Astrocyte of the spinal cord (primary cell): Measurements from ENCODE around the gene CERT1.
A peak's percentile ranks its signal among the peaks of the same experiment; 100 is the strongest.
"Not testable (repeated sequence)": the region's sequence is repeated elsewhere in the genome, so short reads cannot be mapped to it uniquely, and the experiment has no call there.

Experiments used
- DNase-seq: peaks from one replicate; pipeline ENCODE4 v3.0.0; 2011; ENCODE audit warnings: low read depth, low spot score
- H3K4me3 ChIP-seq: 2 replicates; pipeline ENCODE4 v1.5.1; 2011; ENCODE audit warnings: low read depth, mild to moderate bottlenecking, low read length, moderate library complexity
- CTCF ChIP-seq: IDR thresholded peaks from 2 replicates; pipeline ENCODE4 v1.5.1; 2012; ENCODE audit warnings: low read depth, mild to moderate bottlenecking, low read length, inconsistent platforms
- in situ Hi-C: cut with HindIII; loops from 2 replicates; pipeline ENCODE4 v1.10.0; 2017; ENCODE audit warnings: low sequenced_read_pairs

CERT1 gene

GRCh38 chr5:75536694-75537360, 25.4 kb upstream of the CERT1 start:
- no peak for DNase-seq
- no peak for TF ChIP-seq CTCF
- in situ Hi-C loops: no loop called here
- no peak overlapping the region for H3K4me3 ChIP-seq

- no peak overlapping the region for H3K4me3 ChIP-seq
- TF ChIP-seq CTCF: no peak
- DNase-seq: no peak
- in situ Hi-C loops: no loop called here
Measured at GRCh38 chr5:75536147-75536546, 24.7 kb upstream of the CERT1 start.

GRCh38 chr5:75534734-75535133, 23.3 kb upstream of the CERT1 start:
- in situ Hi-C loops: no loop called here
- TF ChIP-seq CTCF: no peak
- no peak for DNase-seq

GRCh38 chr5:75533716-75534115, 22.3 kb upstream of the CERT1 start:
- DNase-seq: peak; percentile 57
- H3K4me3 ChIP-seq, in situ Hi-C loops: not testable (repeated sequence)

More at GRCh38 chr5:75534734-75535133, 23.3 kb upstream of the CERT1 start:
- H3K4me3 ChIP-seq: no peak overlapping the region

GRCh38 chr5:75532190-75532589, 20.8 kb upstream of the CERT1 start:
- no peak overlapping the region for H3K4me3 ChIP-seq
- in situ Hi-C loops: no loop called here
- no peak for DNase-seq
- TF ChIP-seq CTCF: no peak

GRCh38 chr5:75529185-75529584, 17.8 kb upstream of the CERT1 start:
- H3K4me3 ChIP-seq: no peak overlapping the region
- no peak for DNase-seq
- no peak for TF ChIP-seq CTCF
- in situ Hi-C loops: no loop called here

GRCh38 chr5:75526070-75526469, 14.6 kb upstream of the CERT1 start:
- DNase-seq: no peak
- no peak overlapping the region for H3K4me3 ChIP-seq
- in situ Hi-C loops: no loop called here
- no peak for TF ChIP-seq CTCF
